GM21786 (cell line): ENCODE measurements around the gene CDR2.

Experiments used
- ATAC-seq: cut with Tn5 transposase; IDR thresholded peaks from one replicate; pipeline ENCODE4 v1.9.1; 2021; ENCODE audit not compliant: unreplicated experiment

Gene CDR2

GRCh38 chr16:22325598-22326368 is 48.6 kb downstream of the CDR2 start:
- ATAC-seq, result no peak

DNA sequence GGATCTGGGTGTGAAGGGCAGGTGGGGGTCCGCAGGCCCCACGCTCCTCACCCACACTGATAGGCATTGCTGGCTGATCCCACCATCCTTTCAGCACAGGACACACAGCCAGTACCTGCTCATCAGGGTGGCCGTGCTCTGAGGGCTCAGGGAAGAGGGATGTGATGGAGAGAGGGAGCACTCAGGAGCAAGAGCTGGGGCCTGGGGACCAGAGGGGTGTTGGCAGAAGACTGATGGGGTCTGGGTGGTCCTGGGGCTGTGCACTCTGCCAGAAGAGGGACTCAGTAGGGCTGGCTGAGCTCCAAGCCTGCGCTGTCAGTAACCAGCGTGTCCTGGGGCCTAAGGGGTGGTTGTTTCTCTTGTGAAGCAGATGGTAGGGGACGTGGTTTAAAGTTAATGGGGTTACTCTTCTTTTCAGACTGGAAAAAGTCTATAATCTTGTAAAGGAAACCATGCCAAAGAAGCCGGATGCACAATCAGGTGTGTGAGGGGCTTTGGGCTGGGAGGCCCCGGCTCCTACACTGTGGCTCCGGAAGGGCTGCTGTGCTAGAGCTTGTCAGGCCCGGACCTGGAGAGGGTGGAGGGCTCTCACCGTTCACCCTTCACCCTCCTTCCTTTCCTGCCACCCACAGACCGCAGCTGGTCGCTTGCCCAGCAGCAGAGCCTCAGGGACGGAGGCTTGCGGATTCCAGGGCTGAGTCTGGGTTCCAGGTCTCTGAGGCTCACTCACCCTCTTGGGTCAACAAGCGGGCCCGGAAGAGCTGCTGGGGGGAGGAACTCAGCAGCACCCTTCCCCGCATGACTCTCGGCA is 49.4 kb downstream of the CDR2 start:
- no peak for ATAC-seq

DNA sequence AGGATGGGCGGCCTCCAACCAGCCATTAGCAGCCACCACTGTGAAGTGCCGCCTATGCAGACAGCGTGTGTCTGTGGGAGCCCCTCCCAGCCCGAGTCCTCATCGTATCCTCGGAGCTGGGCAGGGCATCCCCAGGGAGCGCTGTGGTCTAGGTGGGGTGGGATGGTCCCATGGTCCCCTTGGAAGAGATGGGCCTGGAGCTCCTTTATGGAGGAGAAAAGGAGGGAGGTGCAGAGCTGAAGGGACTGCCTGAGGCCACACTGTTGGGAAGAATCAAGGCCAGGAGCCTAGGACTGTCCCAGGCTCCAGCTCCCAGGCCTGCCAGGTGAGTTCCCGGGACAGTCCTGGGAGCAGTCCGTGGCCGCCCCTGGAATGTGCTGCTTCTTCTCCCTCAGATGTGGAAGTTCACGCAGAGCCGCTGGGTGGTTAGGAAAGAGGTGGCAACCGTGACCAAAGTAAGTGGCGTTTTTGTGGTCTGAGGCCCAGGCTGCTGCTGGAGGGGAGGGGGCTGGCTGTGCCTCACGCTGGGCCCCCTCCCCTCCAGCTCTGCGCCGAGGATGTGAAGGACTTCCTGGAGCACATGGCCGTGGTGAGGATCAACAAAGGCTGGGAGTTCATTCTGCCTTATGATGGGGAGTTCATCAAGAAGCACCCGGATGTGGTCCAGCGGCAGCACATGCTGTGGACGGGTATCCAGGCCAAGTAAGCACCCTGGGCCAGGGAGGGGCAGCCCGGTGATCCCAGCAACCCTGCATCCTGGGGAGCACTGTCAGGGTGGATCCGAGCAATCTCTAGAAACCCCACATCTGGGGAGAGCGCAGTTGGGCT is 50.2 kb downstream of the CDR2 start:
- no peak for ATAC-seq

DNA sequence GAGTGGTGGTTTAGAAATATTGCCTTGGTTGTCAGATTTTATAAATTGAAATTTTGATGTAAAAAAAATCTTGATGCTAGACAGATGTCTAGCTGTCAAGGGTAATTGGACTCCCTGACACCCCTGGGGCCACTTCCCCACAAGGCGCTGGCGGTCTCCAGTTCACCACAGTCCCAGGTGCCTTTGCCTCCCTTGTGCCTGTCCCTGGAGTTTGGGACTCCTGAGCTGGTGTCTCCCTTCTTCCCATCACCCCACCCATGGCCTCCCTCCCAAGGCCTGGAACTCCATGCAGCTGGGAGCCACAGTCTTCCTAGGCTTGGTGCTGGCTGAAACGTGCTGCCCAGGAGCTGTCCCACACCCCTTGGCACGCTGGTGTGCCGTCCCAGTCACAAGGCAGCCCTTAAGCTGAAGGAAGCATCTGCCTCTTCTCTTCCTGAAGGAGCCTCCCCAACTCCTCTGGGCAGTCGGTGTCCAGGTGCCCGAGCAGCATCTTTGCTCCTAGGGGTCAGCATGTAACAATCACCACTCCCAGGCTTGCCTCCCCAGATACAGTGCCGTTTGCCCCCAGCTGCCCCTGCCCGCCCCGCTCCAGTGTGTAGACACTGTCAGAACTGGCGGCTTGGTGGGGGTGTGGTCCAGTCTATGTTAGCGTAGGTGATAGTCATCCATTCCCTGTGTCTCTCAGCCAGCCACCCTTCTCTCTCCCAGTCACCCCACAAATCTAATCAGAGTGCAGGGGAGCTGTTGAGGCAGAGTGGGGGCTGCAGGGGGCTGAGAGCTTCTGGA is 51.1 kb downstream of the CDR2 start:
- no peak for ATAC-seq

- ATAC-seq, result no peak
Measured at GRCh38 chr16:22322741-22323140, 51.7 kb downstream of the CDR2 start.

GRCh38 chr16:22322021-22322471 is 52.4 kb downstream of the CDR2 start:
- ATAC-seq, result no peak

- no peak for ATAC-seq
Measured at GRCh38 chr16:22321340-22322001, 52.9 kb downstream of the CDR2 start.

GRCh38 chr16:22320572-22321339 is 53.7 kb downstream of the CDR2 start:
- no peak for ATAC-seq

- ATAC-seq, result no peak
Measured at GRCh38 chr16:22318690-22319358, 55.6 kb downstream of the CDR2 start.

GRCh38 chr16:22317625-22318024 is 56.8 kb downstream of the CDR2 start:
- no peak for ATAC-seq

DNA sequence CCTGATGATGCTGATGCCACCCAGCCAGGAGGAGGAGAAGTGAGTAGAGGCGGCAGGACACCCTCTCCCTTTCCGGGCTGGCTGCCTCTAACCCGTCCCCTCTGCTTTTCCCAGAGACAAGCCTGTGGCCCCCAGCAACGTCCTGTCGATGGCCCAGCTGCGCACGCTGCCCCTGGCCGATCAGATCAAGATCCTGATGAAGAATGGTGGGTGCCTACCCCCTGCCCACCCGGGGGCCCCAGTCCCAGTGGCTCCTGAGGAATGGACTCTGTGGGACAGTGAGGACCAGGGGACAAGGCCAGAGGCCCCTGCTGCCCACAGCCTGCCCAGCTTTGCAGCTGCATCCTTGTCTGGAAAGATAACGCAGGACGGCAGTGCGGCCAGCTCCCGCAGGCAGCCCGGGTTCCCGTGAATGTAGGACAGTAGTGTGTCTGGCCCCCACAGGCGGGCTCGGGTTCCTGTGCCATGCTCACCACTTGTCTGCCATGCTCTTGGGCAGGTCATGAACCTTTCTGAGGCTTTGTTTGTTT is 57.4 kb downstream of the CDR2 start:
- ATAC-seq, result no peak

DNA sequence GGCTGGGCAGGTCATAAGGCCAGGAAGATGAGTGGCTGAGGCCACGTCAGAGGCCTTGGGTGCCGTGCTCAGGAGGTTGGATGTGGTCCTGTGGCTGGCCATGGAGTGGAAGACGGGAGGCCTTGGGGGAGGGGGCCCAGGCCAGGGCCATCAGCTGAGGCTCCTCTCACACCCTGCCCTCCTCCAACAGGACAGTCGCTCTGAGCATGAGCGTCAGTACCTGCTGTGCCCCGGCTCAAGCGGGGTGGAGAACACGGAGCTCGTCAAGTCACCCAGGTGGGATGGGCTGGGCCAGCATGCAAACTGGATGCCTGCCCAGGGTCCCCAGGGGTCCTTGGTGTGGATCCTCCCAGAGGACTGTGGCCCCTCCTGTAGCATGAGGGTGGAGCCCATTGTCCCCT is 58.0 kb downstream of the CDR2 start:
- ATAC-seq, result no peak

DNA sequence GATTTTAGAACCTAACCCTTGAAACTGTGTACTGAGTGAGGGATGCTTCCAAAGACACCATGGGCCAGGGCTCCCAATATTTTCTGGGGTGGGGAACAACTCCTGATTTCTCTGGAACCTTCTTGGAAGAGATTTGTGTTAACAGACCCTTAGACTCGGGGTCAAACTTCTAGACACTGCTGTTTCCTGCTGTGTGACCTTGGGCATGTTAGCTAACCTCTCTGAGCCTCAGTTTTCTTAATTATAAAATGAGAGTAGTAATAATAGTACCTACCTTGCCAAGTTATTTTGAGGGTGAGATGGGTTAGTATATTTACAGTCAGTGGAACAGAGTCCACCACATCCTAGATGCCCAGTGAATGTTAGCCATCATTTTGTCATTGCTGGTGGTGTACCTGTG is 58.4 kb downstream of the CDR2 start:
- ATAC-seq, result no peak

GRCh38 chr16:22314661-22315626 is 59.5 kb downstream of the CDR2 start:
- ATAC-seq, result no peak

- no peak for ATAC-seq
Measured at GRCh38 chr16:22313876-22314470, 60.4 kb downstream of the CDR2 start.

DNA sequence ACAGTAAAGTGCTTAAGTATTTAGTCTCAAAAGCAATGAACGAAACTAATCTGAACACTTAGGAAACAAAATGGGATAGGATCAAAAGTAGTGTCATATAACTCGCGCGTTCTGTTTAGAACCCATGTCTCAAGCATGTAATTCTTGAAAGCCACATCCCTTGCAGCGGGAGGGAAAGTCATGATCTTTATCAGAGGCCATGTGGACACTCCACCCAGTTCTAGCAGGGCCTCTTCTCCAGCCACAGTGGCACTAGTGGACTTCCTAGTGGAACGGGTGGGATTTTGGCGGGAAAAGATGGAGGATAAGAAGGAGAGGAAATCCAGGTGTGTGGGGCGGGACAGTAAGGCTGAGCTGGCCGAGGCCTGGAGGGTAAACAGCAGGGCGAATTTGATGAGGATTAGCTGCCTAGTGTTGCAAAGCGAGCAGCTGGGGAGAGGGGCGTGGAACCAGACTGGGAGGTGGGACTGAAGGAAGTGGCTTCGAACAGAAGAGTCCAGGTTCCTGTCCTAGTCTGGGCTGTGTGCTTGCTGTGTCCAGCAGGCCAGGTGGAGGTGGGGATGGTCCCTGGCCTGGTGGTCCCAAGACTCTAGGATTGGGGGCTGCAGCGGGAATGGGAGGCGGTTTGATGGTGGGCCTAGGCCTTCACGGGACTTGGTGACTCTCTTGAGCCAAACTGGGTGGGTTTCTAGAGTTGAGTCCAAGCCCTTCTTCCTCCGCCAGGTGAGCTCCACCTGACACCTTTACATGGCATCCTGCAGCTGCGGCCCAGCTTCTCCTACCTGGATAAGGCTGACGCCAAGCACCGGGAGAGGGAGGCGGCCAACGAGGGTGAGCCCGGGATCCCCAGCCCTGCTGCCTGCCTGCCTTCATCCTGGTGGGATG is 61.3 kb downstream of the CDR2 start:
- no peak for ATAC-seq
